ENCODE data around the gene ACAD10.
"Not testable (repeated sequence)": the region's sequence is repeated elsewhere in the genome, so short reads cannot be mapped to it uniquely, and the experiment has no call there.

ACAD10 gene

GRCh38 chr12:111687952-111688351 lies 2.1 kb downstream of the ACAD10 start:
- no peak for DNase-seq

- no peak for DNase-seq
These were observed 5.4 kb downstream of the ACAD10 start for GRCh38 chr12:111691262-111691661.

GRCh38 chr12:111692575-111693210 lies 6.8 kb downstream of the ACAD10 start:
- no peak for DNase-seq

GRCh38 chr12:111693818-111694217 lies 8.0 kb downstream of the ACAD10 start:
- DNase-seq = no peak

- DNase-seq = no peak
These were observed 14.1 kb downstream of the ACAD10 start for GRCh38 chr12:111699962-111700361.

- DNase-seq = no peak
These were observed 19.8 kb downstream of the ACAD10 start for GRCh38 chr12:111705672-111706071.

GRCh38 chr12:111706145-111706544 lies 20.3 kb downstream of the ACAD10 start:
- DNase-seq = no peak

- DNase-seq = no peak
These were observed 29.4 kb downstream of the ACAD10 start for GRCh38 chr12:111715279-111715678.

- not testable (repeated sequence) for DNase-seq
These were observed 33.5 kb downstream of the ACAD10 start for GRCh38 chr12:111719316-111719715.

GRCh38 chr12:111720457-111720856 lies 34.6 kb downstream of the ACAD10 start:
- DNase-seq = no peak

GRCh38 chr12:111723646-111724360 lies 38.0 kb downstream of the ACAD10 start:
- not testable (repeated sequence) for DNase-seq

- DNase-seq = no peak
These were observed 42.9 kb downstream of the ACAD10 start for GRCh38 chr12:111728795-111729194.

GRCh38 chr12:111730420-111730819 lies 44.6 kb downstream of the ACAD10 start:
- DNase-seq = no peak

- DNase-seq = no peak
These were observed 46.9 kb downstream of the ACAD10 start for GRCh38 chr12:111732786-111733185.

- no peak for DNase-seq
These were observed 47.6 kb downstream of the ACAD10 start for GRCh38 chr12:111733340-111733915.

- DNase-seq = not testable (repeated sequence)
These were observed 53.7 kb downstream of the ACAD10 start for GRCh38 chr12:111739524-111739923.

GRCh38 chr12:111741235-111741812 lies 55.5 kb downstream of the ACAD10 start:
- no peak for DNase-seq

GRCh38 chr12:111745211-111745610 lies 59.4 kb downstream of the ACAD10 start:
- no peak for DNase-seq

GRCh38 chr12:111747333-111747732 lies 61.5 kb downstream of the ACAD10 start:
- DNase-seq = no peak

GRCh38 chr12:111748151-111748672 lies 62.4 kb downstream of the ACAD10 start:
- no peak for DNase-seq

- DNase-seq = no peak
These were observed 63.0 kb downstream of the ACAD10 start for GRCh38 chr12:111748867-111749266.

GRCh38 chr12:111749391-111749790 lies 63.5 kb downstream of the ACAD10 start:
- no peak for DNase-seq

- DNase-seq = no peak
These were observed 67.5 kb downstream of the ACAD10 start for GRCh38 chr12:111753144-111753881.
